Measurements from ENCODE around the gene PPP1R2C. TPM values are rescaled to one million over a fixed set of nuclear protein-coding genes. Genes with fewer than 3 reads are reported as not detected.

PPP1R2C gene
- total RNA-seq, 2 experiments from 2014 or later = not detected

DNA sequence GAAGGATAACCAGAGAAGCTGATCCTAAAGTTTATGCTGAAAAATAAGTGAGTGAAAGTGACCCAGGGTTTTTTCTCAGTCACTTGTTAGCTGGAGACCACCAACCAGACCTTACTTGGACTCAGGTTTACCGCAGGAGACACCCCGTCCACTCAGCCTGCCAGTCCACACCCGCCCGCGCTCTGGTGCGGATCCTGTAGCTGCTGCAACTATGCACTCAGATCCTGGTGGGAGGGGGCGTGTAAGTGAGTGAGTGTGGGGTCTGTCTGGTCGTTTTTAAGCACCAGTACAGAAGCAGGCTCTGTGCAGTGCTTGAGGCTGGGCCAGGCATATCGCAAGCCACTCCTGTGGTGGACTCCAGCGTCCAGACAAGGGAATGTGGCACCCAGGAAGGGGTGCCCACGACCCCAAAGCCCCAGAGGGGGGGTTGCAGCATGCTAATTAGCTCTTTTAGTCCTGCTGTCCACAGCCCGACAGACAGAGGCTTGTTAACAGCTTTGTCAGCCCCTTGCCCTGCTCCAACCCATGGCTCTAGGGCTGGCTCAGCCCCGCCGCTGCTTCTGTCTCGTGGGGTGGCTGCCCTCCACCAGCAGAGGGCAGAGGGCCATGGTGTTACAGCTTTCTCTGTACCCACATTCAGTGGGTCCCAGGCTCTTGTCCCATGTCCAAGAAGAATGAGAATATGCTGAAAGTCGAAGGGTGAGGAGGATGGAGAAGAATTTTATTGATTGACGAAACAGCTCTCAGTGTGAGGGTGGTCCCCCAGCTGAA, 40.4 kb upstream of the PPP1R2C start:
- H3K9me3 Mint-ChIP-seq = peaks cover 10% of the 10 kb centered on the region
- H3K27me3 Mint-ChIP-seq = no peaks in the 10 kb centered on the region
- peaks cover 7% of the 10 kb centered on the region for H3K36me3 Mint-ChIP-seq (ENCODE audit: low read depth)
- CTCF ChIA-PET = no interaction called here
- ATAC-seq = no peak
- POLR2A ChIA-PET = no interaction called here
- H3K27ac Mint-ChIP-seq = no peak overlapping the region
- H3K4me3 Mint-ChIP-seq = no peak overlapping the region
- no peak for DNase-seq
- intact Hi-C loops (cut with micrococcal nuclease) = no loop called here
- no peaks in the 10 kb centered on the region for H3K4me1 Mint-ChIP-seq (ENCODE audit: low read depth)
- TF ChIP-seq, protein P1, sequence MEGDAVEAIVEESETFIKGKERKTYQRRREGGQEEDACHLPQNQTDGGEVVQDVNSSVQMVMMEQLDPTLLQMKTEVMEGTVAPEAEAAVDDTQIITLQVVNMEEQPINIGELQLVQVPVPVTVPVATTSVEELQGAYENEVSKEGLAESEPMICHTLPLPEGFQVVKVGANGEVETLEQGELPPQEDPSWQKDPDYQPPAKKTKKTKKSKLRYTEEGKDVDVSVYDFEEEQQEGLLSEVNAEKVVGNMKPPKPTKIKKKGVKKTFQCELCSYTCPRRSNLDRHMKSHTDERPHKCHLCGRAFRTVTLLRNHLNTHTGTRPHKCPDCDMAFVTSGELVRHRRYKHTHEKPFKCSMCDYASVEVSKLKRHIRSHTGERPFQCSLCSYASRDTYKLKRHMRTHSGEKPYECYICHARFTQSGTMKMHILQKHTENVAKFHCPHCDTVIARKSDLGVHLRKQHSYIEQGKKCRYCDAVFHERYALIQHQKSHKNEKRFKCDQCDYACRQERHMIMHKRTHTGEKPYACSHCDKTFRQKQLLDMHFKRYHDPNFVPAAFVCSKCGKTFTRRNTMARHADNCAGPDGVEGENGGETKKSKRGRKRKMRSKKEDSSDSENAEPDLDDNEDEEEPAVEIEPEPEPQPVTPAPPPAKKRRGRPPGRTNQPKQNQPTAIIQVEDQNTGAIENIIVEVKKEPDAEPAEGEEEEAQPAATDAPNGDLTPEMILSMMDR (IDR thresholded peaks at IDR 0.05) = no peak

DNA sequence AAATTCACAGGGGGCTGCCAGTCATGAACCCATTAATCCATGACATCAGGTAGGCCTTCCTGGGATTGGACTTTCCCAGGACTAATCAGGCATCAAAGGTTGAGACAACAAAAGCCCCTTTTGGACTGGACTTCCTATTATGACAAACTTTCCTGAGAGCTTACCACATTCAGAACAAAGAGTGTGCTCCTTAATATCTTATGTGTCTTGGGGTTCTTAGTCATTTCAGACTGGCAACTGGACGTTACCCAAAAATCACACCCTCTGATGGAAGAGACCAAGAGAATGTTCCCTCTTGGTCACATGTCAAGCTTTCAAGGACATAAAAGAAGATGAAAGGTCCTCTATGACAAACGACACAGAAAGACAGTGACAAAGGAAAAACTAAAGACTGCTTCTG, 31.6 kb upstream of the PPP1R2C start:
- CTCF ChIA-PET = no interaction called here
- H3K27ac Mint-ChIP-seq = no peak overlapping the region
- TF ChIP-seq, protein P1 (IDR thresholded peaks at IDR 0.05) = no peak
- POLR2A ChIA-PET = no interaction called here
- no peaks in the 10 kb centered on the region for H3K27me3 Mint-ChIP-seq
- ATAC-seq (no peak), DNase-seq (no peak)
- no peaks in the 10 kb centered on the region for H3K36me3 Mint-ChIP-seq (ENCODE audit: low read depth)
- no peaks in the 10 kb centered on the region for H3K4me1 Mint-ChIP-seq (ENCODE audit: low read depth)
- intact Hi-C loops (cut with micrococcal nuclease) = no loop called here
- no peak overlapping the region for H3K4me3 Mint-ChIP-seq
- H3K9me3 Mint-ChIP-seq = no peaks in the 10 kb centered on the region

DNA sequence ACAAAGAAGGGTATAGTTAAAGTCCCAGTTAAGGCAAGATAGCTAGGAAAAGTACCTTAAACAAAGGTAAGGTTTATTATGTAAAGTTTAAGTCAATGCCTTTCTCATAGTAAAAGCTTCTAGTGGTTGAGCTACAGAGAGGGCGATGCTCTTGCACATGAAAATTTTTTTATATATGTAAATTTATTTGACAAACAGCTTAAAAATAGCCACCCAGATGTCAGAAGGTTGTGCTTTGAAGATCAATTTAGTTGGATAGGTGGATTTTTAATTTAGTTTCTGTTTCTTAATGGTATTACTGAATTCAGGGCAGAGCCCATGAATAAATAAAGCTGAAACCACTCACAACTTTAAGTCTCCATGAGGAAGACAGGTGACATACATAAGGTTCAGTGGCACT, 29.4 kb upstream of the PPP1R2C start:
- ATAC-seq (no peak), DNase-seq (no peak)
- intact Hi-C loops (cut with micrococcal nuclease) = no loop called here
- no peaks in the 10 kb centered on the region for H3K9me3 Mint-ChIP-seq
- ChIA-PET CTCF (no interaction called here), POLR2A (no interaction called here)
- TF ChIP-seq, protein P1 (IDR thresholded peaks at IDR 0.05) = no peak
- H3K27ac Mint-ChIP-seq = no peak overlapping the region
- H3K36me3 Mint-ChIP-seq (ENCODE audit: low read depth) = no peaks in the 10 kb centered on the region
- no peak overlapping the region for H3K4me3 Mint-ChIP-seq
- no peaks in the 10 kb centered on the region for H3K4me1 Mint-ChIP-seq (ENCODE audit: low read depth)
- H3K27me3 Mint-ChIP-seq = no peaks in the 10 kb centered on the region

DNA sequence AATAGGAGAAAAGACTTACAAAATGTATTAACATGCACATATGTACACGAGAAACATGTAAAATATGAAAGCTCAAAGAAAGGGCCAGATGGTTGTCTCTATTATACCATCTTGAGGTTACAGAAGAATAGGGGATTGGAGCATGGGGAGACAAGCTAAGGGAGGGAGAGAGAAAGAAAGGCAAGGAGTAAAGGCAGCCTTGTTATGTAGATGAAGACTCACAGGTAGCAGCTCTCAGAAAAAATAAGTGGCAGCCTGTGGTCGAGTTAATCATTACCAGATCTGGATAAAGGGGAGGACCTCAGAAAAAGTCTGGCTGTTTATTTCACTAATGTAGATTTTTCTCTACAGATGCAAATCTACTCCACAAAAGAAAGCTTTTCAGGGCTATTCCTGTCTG, 26.6 kb upstream of the PPP1R2C start:
- ATAC-seq (no peak), DNase-seq (no peak)
- Mint-ChIP-seq H3K27me3 (no peaks in the 10 kb centered on the region), H3K4me1 (ENCODE audit: low read depth) (no peaks in the 10 kb centered on the region), H3K27ac (no peak overlapping the region), H3K4me3 (no peak overlapping the region), H3K9me3 (no peaks in the 10 kb centered on the region), H3K36me3 (ENCODE audit: low read depth) (no peaks in the 10 kb centered on the region)
- ChIA-PET POLR2A (no interaction called here), CTCF (no interaction called here)
- TF ChIP-seq, protein P1 (IDR thresholded peaks at IDR 0.05) = no peak
- intact Hi-C loops (cut with micrococcal nuclease) = no loop called here

DNA sequence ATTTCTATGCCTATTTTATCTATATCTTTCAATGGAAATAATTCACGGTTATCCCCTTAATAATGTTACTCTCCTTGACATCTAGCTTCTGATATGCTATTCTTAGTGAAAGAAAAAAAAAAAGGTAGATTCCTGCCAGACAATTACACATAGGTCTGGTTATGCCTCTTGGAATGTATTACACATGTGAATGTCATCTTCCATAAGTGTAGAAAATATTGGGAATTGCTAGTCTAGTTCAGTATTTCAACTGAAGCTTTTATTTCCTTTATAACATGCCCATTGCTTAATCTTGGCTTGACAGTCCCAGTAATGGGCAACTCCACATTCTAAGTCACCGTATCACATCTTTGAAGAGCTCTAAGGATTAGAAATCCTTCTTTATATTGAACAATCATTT, 25.4 kb upstream of the PPP1R2C start:
- TF ChIP-seq, protein P1 (IDR thresholded peaks at IDR 0.05) = no peak
- Mint-ChIP-seq H3K9me3 (no peaks in the 10 kb centered on the region), H3K4me1 (ENCODE audit: low read depth) (no peaks in the 10 kb centered on the region), H3K27me3 (no peaks in the 10 kb centered on the region), H3K27ac (no peak overlapping the region), H3K36me3 (ENCODE audit: low read depth) (no peaks in the 10 kb centered on the region), H3K4me3 (no peak overlapping the region)
- POLR2A ChIA-PET = no interaction called here
- CTCF ChIA-PET = no interaction called here
- no peak for ATAC-seq
- intact Hi-C loops (cut with micrococcal nuclease) = no loop called here
- DNase-seq = no peak

All from activated CD8-positive, alpha-beta T cell treated with anti-CD3 and anti-CD28 coated beads for 36 hours (primary cell).